ENCODE data around the gene UMAD1.
"Not testable (repeated sequence)": the region's sequence is repeated elsewhere in the genome, so short reads cannot be mapped to it uniquely, and the experiment has no call there.

Gene UMAD1

GRCh38 chr7:7769710-7770627 is 129.4 kb downstream of the UMAD1 start:
- DNase-seq, result no peak

GRCh38 chr7:7771452-7771851 is 130.9 kb downstream of the UMAD1 start:
- DNase-seq, result no peak

- DNase-seq, result no peak
Measured at GRCh38 chr7:7772397-7772821, 131.9 kb downstream of the UMAD1 start.

- no peak for DNase-seq
Measured at GRCh38 chr7:7773334-7774309, 133.1 kb downstream of the UMAD1 start.

- DNase-seq, result no peak
Measured at GRCh38 chr7:7779888-7780287, 139.3 kb downstream of the UMAD1 start.

GRCh38 chr7:7783001-7783400 is 142.4 kb downstream of the UMAD1 start:
- DNase-seq, result no peak

- no peak for DNase-seq
Measured at GRCh38 chr7:7785344-7785973, 144.9 kb downstream of the UMAD1 start.

GRCh38 chr7:7786595-7786994 is 146.0 kb downstream of the UMAD1 start:
- DNase-seq, result no peak

- DNase-seq, result no peak
Measured at GRCh38 chr7:7789551-7789988, 149.0 kb downstream of the UMAD1 start.

- DNase-seq, result no peak
Measured at GRCh38 chr7:7790041-7790741, 149.6 kb downstream of the UMAD1 start.

- DNase-seq, result no peak
Measured at GRCh38 chr7:7791523-7791922, 151.0 kb downstream of the UMAD1 start.

- DNase-seq, result no peak
Measured at GRCh38 chr7:7792056-7792455, 151.5 kb downstream of the UMAD1 start.

- no peak for DNase-seq
Measured at GRCh38 chr7:7793249-7793648, 152.7 kb downstream of the UMAD1 start.

GRCh38 chr7:7793921-7794320 is 153.4 kb downstream of the UMAD1 start:
- DNase-seq, result no peak

- no peak for DNase-seq
Measured at GRCh38 chr7:7795203-7795602, 154.7 kb downstream of the UMAD1 start.

- no peak for DNase-seq
Measured at GRCh38 chr7:7795630-7796121, 155.1 kb downstream of the UMAD1 start.

GRCh38 chr7:7798510-7798909 is 158.0 kb downstream of the UMAD1 start:
- DNase-seq, result no peak

GRCh38 chr7:7799138-7799537 is 158.6 kb downstream of the UMAD1 start:
- DNase-seq, result no peak

- no peak for DNase-seq
Measured at GRCh38 chr7:7802531-7802930, 162.0 kb downstream of the UMAD1 start.

GRCh38 chr7:7803715-7804178 is 163.2 kb downstream of the UMAD1 start:
- no peak for DNase-seq

- not testable (repeated sequence) for DNase-seq
Measured at GRCh38 chr7:7804822-7805221, 164.3 kb downstream of the UMAD1 start.
